GM18519 (cell line): Measurements from ENCODE around the gene ANP32B.
"Not testable (repeated sequence)": the region's sequence is repeated elsewhere in the genome, so short reads cannot be mapped to it uniquely, and the experiment has no call there.

Experiments
- ATAC-seq: cut with Tn5 transposase; IDR thresholded peaks from one replicate; pipeline ENCODE4 v1.9.1; 2021; ENCODE audit warnings: mild to moderate bottlenecking, moderate library complexity; ENCODE audit not compliant: unreplicated experiment, low FRiP score

ANP32B gene

DNA sequence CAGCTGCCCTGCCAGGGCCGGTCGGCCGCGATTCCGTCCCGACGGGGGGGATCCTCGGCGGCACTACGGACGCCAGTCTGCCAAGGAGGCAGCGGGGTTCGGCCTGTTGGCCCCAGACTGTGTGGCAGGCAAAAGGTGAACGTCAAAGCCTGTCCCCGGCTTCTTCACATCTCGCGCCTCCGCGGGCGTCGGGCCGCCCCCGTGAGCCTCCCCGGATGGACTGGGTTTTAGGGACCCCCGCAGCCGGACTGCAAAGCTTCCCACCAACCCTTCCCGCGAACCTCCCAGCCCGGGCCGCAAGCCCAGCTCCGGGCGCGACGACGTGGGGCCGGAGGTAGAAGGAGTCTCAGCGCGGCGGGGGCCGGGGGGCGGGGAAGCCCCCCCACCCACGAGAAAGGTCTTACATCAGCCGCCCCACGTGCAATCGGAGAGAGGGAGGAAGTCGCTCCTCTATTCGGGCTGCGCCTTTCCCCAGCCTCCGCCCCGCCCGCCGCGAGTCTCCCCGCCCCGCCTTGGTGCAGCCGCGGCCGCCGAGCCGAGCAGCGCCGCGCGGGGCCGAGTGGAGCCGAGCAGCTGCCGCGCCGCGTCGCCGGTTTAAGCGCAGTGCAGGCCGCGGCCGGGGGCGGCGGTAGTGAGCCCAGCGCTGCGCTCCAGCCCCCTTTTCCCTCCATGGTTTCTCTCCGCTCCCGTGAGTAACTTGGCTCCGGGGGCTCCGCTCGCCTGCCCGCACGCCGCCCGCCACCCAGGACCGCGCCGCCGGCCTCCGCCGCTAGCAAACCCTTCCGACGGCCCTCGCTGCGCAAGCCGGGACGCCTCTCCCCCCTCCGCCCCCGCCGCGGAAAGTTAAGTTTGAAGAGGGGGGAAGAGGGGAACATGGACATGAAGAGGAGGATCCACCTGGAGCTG is at the start of gene ANP32B:
Gene ANP32B, plus strand, starts transcription at position 659 of the 906 bp plus-strand sequence. Its CDS starts 215 bp downstream, at position 874.
- ATAC-seq, result peak; percentile 51

GRCh38 chr9:97934321-97935115 is 48.6 kb upstream of the ANP32B start:
- ATAC-seq, result no peak

- no peak for ATAC-seq
Observed at GRCh38 chr9:97935276-97935675, 47.9 kb upstream of the ANP32B start.

DNA sequence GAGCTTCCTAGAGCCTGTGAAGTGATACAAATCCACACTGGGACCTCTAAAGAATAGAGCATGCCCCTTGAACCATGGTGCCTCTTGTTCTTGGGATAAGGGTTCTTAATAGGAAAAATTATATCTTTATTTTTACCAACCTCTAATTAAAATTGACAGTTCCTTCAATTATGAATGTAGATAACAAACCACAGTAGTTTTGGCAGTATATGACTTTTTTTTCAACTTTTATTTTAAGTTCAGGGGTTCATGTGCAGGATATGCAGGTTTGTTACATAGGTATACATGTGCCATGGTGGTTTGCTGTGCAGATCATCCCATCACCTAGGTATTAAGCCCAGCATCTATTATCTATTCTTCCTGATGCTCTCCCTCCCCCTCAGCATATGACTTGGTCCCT is 46.1 kb upstream of the ANP32B start:
- no peak for ATAC-seq

GRCh38 chr9:97938081-97938644 is 45.0 kb upstream of the ANP32B start, which contains the start of gene HEMGN:
TSS of gene HEMGN (minus strand) at chr9:97938172. CDS start at chr9:97938136, 36 bp downstream.
- ATAC-seq, result no peak

- no peak for ATAC-seq
Observed at GRCh38 chr9:97940233-97940632, 42.9 kb upstream of the ANP32B start.

- ATAC-seq, result no peak
Observed at GRCh38 chr9:97940741-97941140, 42.4 kb upstream of the ANP32B start.

DNA sequence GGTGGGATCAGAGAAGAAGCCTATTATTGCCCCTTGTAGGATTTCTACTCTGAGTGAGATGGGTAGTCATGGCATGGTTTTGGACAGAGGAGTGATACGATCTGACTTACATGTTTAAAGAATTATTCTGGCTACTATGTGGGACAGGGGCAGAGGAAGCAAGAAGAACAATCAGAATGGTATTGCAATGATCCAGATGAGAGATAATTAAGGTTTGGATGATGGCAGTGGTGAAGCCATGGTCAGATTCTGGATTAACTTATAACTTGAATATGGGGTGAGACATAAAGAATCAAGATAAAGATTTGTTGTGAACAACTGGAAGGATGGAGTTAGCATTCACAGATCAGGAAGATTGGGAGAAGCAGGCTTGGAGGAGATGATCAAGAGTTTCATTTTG is 41.8 kb upstream of the ANP32B start:
- no peak for ATAC-seq

GRCh38 chr9:97943308-97943855 is 39.8 kb upstream of the ANP32B start:
- ATAC-seq, result no peak

GRCh38 chr9:97944612-97945011 is 38.5 kb upstream of the ANP32B start:
- ATAC-seq, result no peak

GRCh38 chr9:97945470-97945869 is 37.7 kb upstream of the ANP32B start:
- ATAC-seq, result not testable (repeated sequence)

- ATAC-seq, result not testable (repeated sequence)
Observed at GRCh38 chr9:97947094-97947493, 36.0 kb upstream of the ANP32B start.

DNA sequence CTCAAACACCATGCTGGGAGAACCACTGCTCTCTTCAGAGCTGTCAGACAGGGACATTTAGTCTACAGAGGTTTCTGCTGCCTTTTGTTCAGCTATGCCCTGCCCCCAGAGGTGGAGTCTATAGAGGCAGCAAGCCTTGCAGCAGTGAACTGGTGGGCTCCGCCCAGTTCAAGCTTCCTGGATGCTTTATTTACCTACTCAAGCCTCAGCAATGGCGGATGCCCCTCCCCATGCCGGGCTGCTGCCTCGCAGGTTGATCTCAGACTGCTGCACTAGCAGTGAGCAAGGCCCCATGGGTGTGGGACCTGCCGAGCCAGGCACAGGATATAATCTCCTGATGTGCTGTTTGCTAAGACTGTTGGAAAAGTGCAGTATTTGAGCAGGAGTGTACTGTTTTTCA is 32.3 kb upstream of the ANP32B start:
- ATAC-seq, result not testable (repeated sequence)

DNA sequence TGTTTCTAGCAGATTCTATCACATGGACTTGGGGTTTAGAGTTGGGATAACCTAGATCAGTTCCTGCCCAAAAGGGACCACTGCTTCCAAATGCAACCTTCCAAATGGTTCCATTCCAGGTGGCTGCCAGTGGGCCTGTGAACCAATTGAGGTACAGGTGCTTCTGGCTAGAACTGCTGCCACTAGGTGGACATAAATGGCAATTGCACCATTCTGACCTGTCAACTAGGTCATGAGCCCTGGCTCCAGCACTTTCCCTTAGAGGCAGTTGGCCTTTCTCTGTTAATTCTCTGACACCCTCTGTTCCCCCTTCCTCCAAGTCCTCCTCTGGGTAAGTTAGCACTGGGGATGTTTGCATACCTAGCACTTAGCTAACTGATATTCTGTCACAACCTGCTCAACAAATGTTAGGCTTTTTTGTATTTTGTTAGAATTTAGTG is 28.6 kb upstream of the ANP32B start:
- ATAC-seq, result no peak

- no peak for ATAC-seq
Observed at GRCh38 chr9:97956331-97956730, 26.8 kb upstream of the ANP32B start.

DNA sequence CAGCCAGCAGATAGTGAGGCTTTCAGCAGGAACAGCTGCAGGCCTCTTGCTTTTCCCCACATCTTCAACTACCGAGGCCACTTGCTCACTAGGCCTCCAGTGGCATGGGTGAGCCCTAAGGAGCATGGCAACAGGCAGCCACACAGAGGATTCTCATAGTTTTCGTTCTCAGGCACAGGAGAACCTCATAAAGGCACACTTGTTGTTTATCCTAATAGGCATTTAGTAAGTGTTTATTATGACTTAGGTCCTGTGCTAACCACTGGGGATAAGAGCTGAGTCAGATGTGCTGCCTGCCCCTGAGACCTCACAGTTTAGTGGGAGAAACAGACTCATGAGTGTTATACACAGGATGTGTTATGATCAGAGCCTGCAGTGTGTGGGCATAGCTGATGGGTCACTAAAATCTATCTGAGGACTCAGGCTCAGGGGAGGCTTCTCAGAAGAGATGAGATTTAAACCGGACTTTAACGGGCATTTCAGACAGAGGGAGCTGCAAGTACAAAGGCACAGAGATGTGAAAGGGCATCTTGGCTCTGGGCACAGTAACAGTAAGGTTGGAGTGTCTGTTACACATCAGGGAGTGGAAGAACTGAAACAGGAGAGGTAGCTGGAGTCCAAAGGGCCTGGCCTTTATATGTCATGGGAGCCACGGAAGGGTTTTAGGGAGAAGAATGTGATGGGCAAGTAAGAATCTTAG is 24.2 kb upstream of the ANP32B start:
- no peak for ATAC-seq

DNA sequence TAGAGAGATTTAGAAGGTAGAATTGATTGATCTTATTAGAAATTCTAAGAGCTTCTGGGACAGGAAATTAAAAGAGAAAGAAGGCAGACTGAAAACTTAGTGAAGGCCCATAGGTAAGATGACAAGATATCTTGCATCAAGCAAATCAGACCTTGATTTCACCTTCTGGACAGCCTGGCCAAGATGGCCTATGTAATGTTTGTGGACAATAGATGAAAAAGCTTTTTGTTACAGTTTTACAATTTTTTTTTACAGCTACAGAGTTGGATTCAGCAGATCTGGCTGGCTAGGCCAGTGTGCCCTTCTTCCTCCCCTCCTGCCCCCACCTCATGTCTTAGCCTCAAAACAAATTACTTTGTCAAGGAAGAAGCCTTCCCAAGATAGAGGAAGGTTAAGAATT is 23.6 kb upstream of the ANP32B start:
- no peak for ATAC-seq

GRCh38 chr9:97960678-97961328 is 22.3 kb upstream of the ANP32B start:
- ATAC-seq, result not testable (repeated sequence)

DNA sequence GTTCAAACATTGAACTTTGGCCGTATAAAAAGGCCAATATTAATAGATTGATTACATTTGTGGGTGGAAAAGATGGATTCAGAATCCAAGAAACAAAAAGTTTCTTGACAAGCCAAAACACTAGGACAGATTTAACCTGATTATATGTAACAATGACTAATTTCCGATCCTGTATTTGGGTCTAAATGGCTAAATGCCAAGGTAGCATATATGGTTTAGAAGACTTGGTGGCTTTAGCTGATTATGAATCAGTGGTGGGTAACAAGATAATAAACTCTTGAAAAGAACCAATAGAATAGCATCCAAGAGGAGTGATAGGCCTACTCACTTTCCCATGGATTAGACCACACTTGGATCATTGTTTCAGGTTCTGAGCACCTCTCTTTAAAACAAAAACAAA is 21.8 kb upstream of the ANP32B start:
- no peak for ATAC-seq

- ATAC-seq, result no peak
Observed at GRCh38 chr9:97962136-97962535, 21.0 kb upstream of the ANP32B start.
